PC-3 (cell line): Measurements from ENCODE around the gene TMEM51. TPM values are rescaled to one million over a fixed set of nuclear protein-coding genes. Genes with fewer than 3 reads are reported as not detected.

Experiments used
- ATAC-seq: fragments of 200-7000 bp; cut with Tn5 transposase; 2 replicates; pipeline ENCODE4 v1.9.1; 2020; ENCODE audit warnings: mild to moderate bottlenecking, moderate library complexity
- BruUV-seq: library from RNA; stranded (reverse); fragments of 400-500 nt; replicated peaks from 2 replicates; lab custom pipeline; 2021; lab: Mats Ljungman, UMichigan
- CTCF ChIA-PET: fragments of 300-600 bp; sonication (Branson Sonifier 250); formaldehyde crosslinking; loops from one replicate; lab custom pipeline; 2022; ENCODE audit warnings: antibody characterized with exemption; lab: Charles Lee
- POLR2A ChIA-PET: fragments of 300-600 bp; sonication (Branson Sonifier 250); formaldehyde crosslinking; loops from one replicate; lab custom pipeline; 2022; ENCODE audit warnings: antibody characterized with exemption; ENCODE audit not compliant: unreplicated experiment; lab: Charles Lee
- DNase-seq: peaks from one replicate; pipeline ENCODE4 v3.0.0-alpha.2; 2015
- H2AFZ ChIP-seq: fragments of 300-600 bp; sonication (generic); 2 replicates; pipeline ENCODE4 v1.6.0; 2016; ENCODE audit warnings: antibody characterized with exemption, low read length
- H3F3A ChIP-seq: fragments of 300-600 bp; sonication (generic); one replicate; pipeline ENCODE4 v1.6.0; 2017; ENCODE audit warnings: antibody characterized with exemption, low read length, control low read depth, mild to moderate bottlenecking; ENCODE audit not compliant: unreplicated experiment
- H3K27ac ChIP-seq: fragments of 300-600 bp; sonication (generic); 2 replicates; pipeline ENCODE4 v1.5.1; 2016; ENCODE audit warnings: mild to moderate bottlenecking, low read length
- H3K27me3 ChIP-seq: fragments of 300-600 bp; sonication (generic); 2 replicates; pipeline ENCODE4 v1.6.1; 2016; ENCODE audit warnings: low read length, mixed read lengths
- H3K36me3 ChIP-seq: fragments of 300-600 bp; sonication (generic); 2 replicates; pipeline ENCODE4 v1.6.1; 2016; ENCODE audit warnings: low read depth, mixed run types, low read length, mixed read lengths
- H3K4me1 ChIP-seq: fragments of 300-600 bp; sonication (generic); 2 replicates; pipeline ENCODE4 v1.5.1; 2016; ENCODE audit warnings: low read length; ENCODE audit not compliant: insufficient read depth
- H3K4me2 ChIP-seq: fragments of 300-600 bp; sonication (generic); 2 replicates; pipeline ENCODE4 v1.6.0; 2016; ENCODE audit warnings: low read length
- H3K4me3 ChIP-seq: fragments of 300-600 bp; sonication (generic); 2 replicates; pipeline ENCODE4 v1.5.1; 2016; ENCODE audit warnings: mild to moderate bottlenecking, low read length, mixed read lengths
- H3K79me2 ChIP-seq: fragments of 300-600 bp; sonication (generic); 2 replicates; pipeline ENCODE4 v1.6.1; 2017; ENCODE audit warnings: low read length, mixed read lengths
- H3K9ac ChIP-seq: fragments of 300-600 bp; sonication (generic); 2 replicates; pipeline ENCODE4 v1.6.0; 2016; ENCODE audit warnings: mild to moderate bottlenecking, low read length
- H3K9me2 ChIP-seq: fragments of 300-600 bp; sonication (generic); replicated peaks from 2 replicates; pipeline ENCODE4 v1.6.1; 2016; ENCODE audit warnings: mixed run types, low read length, mixed read lengths
- H3K9me3 ChIP-seq: fragments of 300-600 bp; sonication (generic); 2 replicates; pipeline ENCODE4 v1.6.1; 2016; ENCODE audit warnings: low read length, mixed read lengths
- H4K20me1 ChIP-seq: fragments of 300-600 bp; sonication (generic); 2 replicates; pipeline ENCODE4 v1.6.1; 2016; ENCODE audit warnings: low read length, mixed read lengths
- EZH2 ChIP-seq: fragments of 300-600 bp; sonication (generic); IDR thresholded peaks from one replicate; pipeline ENCODE4 v1.6.1; 2017; ENCODE audit warnings: antibody characterized with exemption, mild to moderate bottlenecking, low read length; ENCODE audit not compliant: unreplicated experiment
- EZH2phosphoT487 ChIP-seq: fragments of 300-600 bp; sonication (generic); IDR thresholded peaks from 2 replicates; pipeline ENCODE4 v1.6.1; 2018; ENCODE audit warnings: mild to moderate bottlenecking, antibody characterized with exemption, low read length, borderline replicate concordance
- intact Hi-C: fragments of 100-400 bp; cut with micrococcal nuclease; formaldehyde crosslinking; loops from 2 replicates; pipeline ENCODE4 v1.9.0; 2023
- total RNA-seq: library from RNA; depleted of rRNA; stranded (reverse); fragments of >200 nt; gene quantifications from 2 replicates; pipeline ENCODE4 v1.2.3, GENCODE V29; 2014
- TF ChIP-seq, protein P1 (sequence below): fragments of 300-600 bp; sonication (generic); conservative IDR thresholded peaks from 2 replicates; pipeline ENCODE4 v1.5.1; 2017; ENCODE audit warnings: antibody characterized with exemption, low read depth, mild to moderate bottlenecking, low read length

TMEM51 gene
- total RNA-seq, 1 experiment from 2014 or later: 20.8 TPM

DNA sequence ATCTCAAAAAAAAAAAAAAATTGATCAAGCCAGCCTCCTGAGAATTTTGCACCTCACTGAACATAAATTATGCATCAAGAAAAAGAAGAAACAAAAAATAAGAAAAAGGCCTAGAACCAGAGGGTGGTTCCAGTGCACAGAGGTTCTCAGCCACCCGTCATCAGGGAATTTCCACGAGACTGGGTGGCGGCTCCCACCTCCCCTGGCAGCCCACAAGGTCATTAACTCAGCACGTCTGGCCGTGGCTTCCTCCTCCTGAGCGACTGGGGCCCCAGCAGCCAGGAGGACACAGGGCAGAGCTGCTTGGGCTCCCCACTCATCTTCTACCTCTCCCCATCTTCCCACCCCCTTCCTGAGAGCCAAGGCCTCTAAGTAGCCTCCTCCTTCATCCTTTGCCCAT, 15.7 kb upstream of the TMEM51 start:
- POLR2A ChIA-PET: no interaction called here
- H3K4me1 ChIP-seq: peaks cover 19% of the 10 kb centered on the region
- CTCF ChIA-PET: no interaction called here
- H3K36me3 ChIP-seq: no peaks in the 10 kb centered on the region
- H3K9ac ChIP-seq: no peak overlapping the region
- DNase-seq (no peak), ATAC-seq (no peak)
- H3K27ac ChIP-seq: no peak overlapping the region
- TF ChIP-seq, protein P1, sequence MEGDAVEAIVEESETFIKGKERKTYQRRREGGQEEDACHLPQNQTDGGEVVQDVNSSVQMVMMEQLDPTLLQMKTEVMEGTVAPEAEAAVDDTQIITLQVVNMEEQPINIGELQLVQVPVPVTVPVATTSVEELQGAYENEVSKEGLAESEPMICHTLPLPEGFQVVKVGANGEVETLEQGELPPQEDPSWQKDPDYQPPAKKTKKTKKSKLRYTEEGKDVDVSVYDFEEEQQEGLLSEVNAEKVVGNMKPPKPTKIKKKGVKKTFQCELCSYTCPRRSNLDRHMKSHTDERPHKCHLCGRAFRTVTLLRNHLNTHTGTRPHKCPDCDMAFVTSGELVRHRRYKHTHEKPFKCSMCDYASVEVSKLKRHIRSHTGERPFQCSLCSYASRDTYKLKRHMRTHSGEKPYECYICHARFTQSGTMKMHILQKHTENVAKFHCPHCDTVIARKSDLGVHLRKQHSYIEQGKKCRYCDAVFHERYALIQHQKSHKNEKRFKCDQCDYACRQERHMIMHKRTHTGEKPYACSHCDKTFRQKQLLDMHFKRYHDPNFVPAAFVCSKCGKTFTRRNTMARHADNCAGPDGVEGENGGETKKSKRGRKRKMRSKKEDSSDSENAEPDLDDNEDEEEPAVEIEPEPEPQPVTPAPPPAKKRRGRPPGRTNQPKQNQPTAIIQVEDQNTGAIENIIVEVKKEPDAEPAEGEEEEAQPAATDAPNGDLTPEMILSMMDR: no peak
- TF ChIP-seq EZH2: no peak
- TF ChIP-seq EZH2phosphoT487: no peak
- H3K4me3 ChIP-seq: no peak overlapping the region
- BruUV-seq: no TSS peak
- no peaks in the 10 kb centered on the region for H3K9me2 ChIP-seq
- H3K4me2 ChIP-seq: no peak overlapping the region
- H3K27me3 ChIP-seq: no peaks in the 10 kb centered on the region
- no peak overlapping the region for H2AFZ ChIP-seq
- no peaks in the 10 kb centered on the region for H3K79me2 ChIP-seq
- no peaks in the 10 kb centered on the region for H4K20me1 ChIP-seq
- intact Hi-C loops: no loop called here
- H3F3A ChIP-seq: no peaks in the 10 kb centered on the region
- H3K9me3 ChIP-seq: no peaks in the 10 kb centered on the region

DNA sequence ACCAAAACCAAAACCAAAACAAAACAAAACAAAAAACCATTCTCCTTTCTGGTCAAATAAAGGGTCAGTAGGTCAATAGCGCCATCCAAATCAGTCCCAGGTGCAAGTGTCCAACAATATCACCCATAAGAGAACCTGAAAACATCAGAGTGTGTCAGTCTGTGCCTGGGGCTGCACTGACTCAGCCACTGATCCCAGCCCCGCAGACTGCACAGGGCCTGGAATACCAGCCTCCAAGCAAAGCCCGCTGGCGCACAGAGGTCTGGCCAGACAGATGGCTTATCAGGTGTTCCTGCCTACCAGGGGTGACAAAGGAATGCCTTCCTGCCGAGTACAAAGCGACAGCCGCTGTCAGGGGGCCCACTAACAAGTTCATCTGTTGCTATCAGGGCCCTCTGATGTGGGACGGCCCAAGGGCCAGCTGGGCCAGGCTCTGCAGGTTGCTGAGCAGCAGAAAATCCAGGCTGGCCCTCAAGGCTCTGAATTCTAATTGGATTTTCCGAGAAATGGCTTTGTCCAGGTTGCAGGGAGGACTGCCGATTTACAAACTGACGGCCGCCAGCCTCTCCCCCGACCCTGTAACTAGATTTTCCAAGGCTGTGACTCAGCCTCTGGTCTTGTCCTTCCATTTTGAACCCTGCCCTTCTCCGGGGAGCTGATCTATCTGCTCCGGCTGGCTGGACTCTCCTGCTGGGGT, 13.7 kb upstream of the TMEM51 start:
- H3K4me3 ChIP-seq: no peak overlapping the region
- no peaks in the 10 kb centered on the region for H4K20me1 ChIP-seq
- no peaks in the 10 kb centered on the region for H3K79me2 ChIP-seq
- H3K27me3 ChIP-seq: no peaks in the 10 kb centered on the region
- POLR2A ChIA-PET: interaction anchor here (0.6 kb wide), 1 partner anchor 1128 kb away, joined by 3 read pairs; no protein-coding TSS in a partner anchor
- CTCF ChIA-PET: no interaction called here
- H3K27ac ChIP-seq: no peak overlapping the region
- H3K4me1 ChIP-seq: peaks cover 19% of the 10 kb centered on the region
- BruUV-seq: no TSS peak
- peak overlapping the region; percentile 16; the same call in 1 of the 2 replicates for H3K4me2 ChIP-seq
- intact Hi-C loops: no loop called here
- H3K9me3 ChIP-seq: no peaks in the 10 kb centered on the region
- no peaks in the 10 kb centered on the region for H3F3A ChIP-seq
- DNase-seq (peak; percentile 58), ATAC-seq (peak; percentile 67)
- H2AFZ ChIP-seq: no peak overlapping the region
- no peak overlapping the region for H3K9ac ChIP-seq
- H3K36me3 ChIP-seq: no peaks in the 10 kb centered on the region
- H3K9me2 ChIP-seq: no peaks in the 10 kb centered on the region
- no peak for TF ChIP-seq EZH2phosphoT487
- TF ChIP-seq, protein P1: no peak
- no peak for TF ChIP-seq EZH2

- CTCF ChIA-PET: interaction anchor here (1.3 kb wide), 1 partner anchor 13 kb away, joined by 6 read pairs; no protein-coding TSS in a partner anchor
- no peak for TF ChIP-seq EZH2phosphoT487
- TF ChIP-seq, protein P1: peak; percentile 39
- POLR2A ChIA-PET: no interaction called here
- H3K9me3 ChIP-seq: no peaks in the 10 kb centered on the region
- intact Hi-C loops: no loop called here
- H3K4me2 ChIP-seq: peak overlapping the region; percentile 53
- ATAC-seq: peak; percentile 53
- peaks cover 19% of the 10 kb centered on the region for H3K4me1 ChIP-seq
- H3K27ac ChIP-seq: peak overlapping the region; percentile 47
- H3F3A ChIP-seq: no peaks in the 10 kb centered on the region
- H3K79me2 ChIP-seq: no peaks in the 10 kb centered on the region
- BruUV-seq: no TSS peak
- no peak overlapping the region for H3K9ac ChIP-seq
- H4K20me1 ChIP-seq: no peaks in the 10 kb centered on the region
- DNase-seq: peak; percentile 66
- no peaks in the 10 kb centered on the region for H3K27me3 ChIP-seq
- no peaks in the 10 kb centered on the region for H3K36me3 ChIP-seq
- H3K4me3 ChIP-seq: no peak overlapping the region
- H3K9me2 ChIP-seq: no peaks in the 10 kb centered on the region
- peak overlapping the region; percentile 55; the same call in 1 of the 2 replicates for H2AFZ ChIP-seq
These were observed 11.5 kb upstream of the TMEM51 start for GRCh38 chr1:15141935-15142539.
